RWPE1 (cell line): ENCODE measurements around the gene TMEM186.
"Not testable (repeated sequence)": the region's sequence is repeated elsewhere in the genome, so short reads cannot be mapped to it uniquely, and the experiment has no call there.

ENCODE experiments used
- CTCF ChIA-PET: fragments of 350-600 bp; sonication (Branson Sonifier 250); formaldehyde crosslinking; extraction: SDS; loops from one replicate; lab custom pipeline; 2021; lab: Yijun Ruan, JAX
- POLR2A ChIA-PET: fragments of 400-600 bp; formaldehyde crosslinking; extraction: SDS; loops from one replicate; lab custom pipeline; 2020; ENCODE audit warnings: antibody characterized with exemption; ENCODE audit not compliant: low non-redundant PET; lab: Yijun Ruan, JAX
- DNase-seq: peaks from one replicate; pipeline ENCODE4 v3.0.0; 2012; ENCODE audit warnings: low spot score
- H3K27ac ChIP-seq: fragments of 450-650 bp; 2 replicates; pipeline ENCODE4 v1.5.1; 2017
- CTCF ChIP-seq: fragments of 450-650 bp; conservative IDR thresholded peaks from 2 replicates; pipeline ENCODE4 v1.5.1; 2017; ENCODE audit warnings: low read depth, mild to moderate bottlenecking

The TMEM186 gene

GRCh38 chr16:8798535-8799157, 1.2 kb upstream of the TMEM186 start:
- ChIA-PET CTCF (interaction anchor here (0.6 to 1.0 kb wide), 2 partner anchors 81 to 215 kb away, joined by 3 read pairs; no protein-coding TSS in a partner anchor), POLR2A (interaction anchor here (0.6 kb wide), 1 partner anchor 74 kb away, joined by 3 read pairs; no protein-coding TSS in a partner anchor)
- DNase-seq, result no peak
- TF ChIP-seq CTCF, result no peak
- H3K27ac ChIP-seq, result peak overlapping the region; percentile 72

GRCh38 chr16:8798174-8798527, 712 bp upstream of the TMEM186 start:
- POLR2A ChIA-PET, result interaction anchor here (0.6 kb wide), 1 partner anchor 73 kb away, joined by 3 read pairs; no protein-coding TSS in a partner anchor

GRCh38 chr16:8796469-8797363, 723 bp downstream of the TMEM186 start:
- TF ChIP-seq CTCF, result no peak
- peak overlapping the region; percentile 72 for H3K27ac ChIP-seq
- ChIA-PET POLR2A (interaction anchor here (1.0 kb wide), 1 partner anchor 72 kb away, joined by 5 read pairs; the partner anchor contains the start of gene CARHSP1), CTCF (no interaction called here)
- DNase-seq, result no peak

More at GRCh38 chr16:8798174-8798527, 712 bp upstream of the TMEM186 start:
- no peak for TF ChIP-seq CTCF
- H3K27ac ChIP-seq, result peak overlapping the region; percentile 72
- CTCF ChIA-PET, result interaction anchor here (1.0 kb wide), 1 partner anchor 82 kb away, joined by 3 read pairs; no protein-coding TSS in a partner anchor
- peak; percentile 37 for DNase-seq

- no peak for DNase-seq
- TF ChIP-seq CTCF, result no peak
- no peak overlapping the region for H3K27ac ChIP-seq
- POLR2A ChIA-PET, result no interaction called here
- CTCF ChIA-PET, result no interaction called here
These were observed 1.6 kb downstream of the TMEM186 start for GRCh38 chr16:8795818-8796217.

GRCh38 chr16:8795091-8795490, 2.3 kb downstream of the TMEM186 start:
- no peak overlapping the region for H3K27ac ChIP-seq
- ChIA-PET CTCF (no interaction called here), POLR2A (no interaction called here)
- DNase-seq, result no peak
- TF ChIP-seq CTCF, result no peak

- no peak for TF ChIP-seq CTCF
- ChIA-PET CTCF (no interaction called here), POLR2A (no interaction called here)
- H3K27ac ChIP-seq, result no peak overlapping the region
- DNase-seq, result no peak
These were observed 8.8 kb downstream of the TMEM186 start for GRCh38 chr16:8788578-8789172.

GRCh38 chr16:8786316-8786715, 11.1 kb downstream of the TMEM186 start:
- POLR2A ChIA-PET, CTCF ChIA-PET, H3K27ac ChIP-seq, DNase-seq: not testable (repeated sequence)
